Stimulated activated CD8-positive, alpha-beta memory T cell treated with anti-CD3 and anti-CD28 coated beads, Interleukin-15, amount 100 ng/mL, for 1 hour (primary cell): Measurements from ENCODE around the gene LCE3D.
"Not testable (repeated sequence)": the region's sequence is repeated elsewhere in the genome, so short reads cannot be mapped to it uniquely, and the experiment has no call there.

Source experiments
- DNase-seq: peaks from one replicate; pipeline ENCODE4 v3.0.0-alpha.2; 2020; ENCODE audit warnings: low read depth

LCE3D gene, protein sequence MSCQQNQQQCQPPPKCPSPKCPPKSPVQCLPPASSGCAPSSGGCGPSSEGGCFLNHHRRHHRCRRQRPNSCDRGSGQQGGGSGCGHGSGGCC

GRCh38 chr1:152580433-152580832, at the start of gene LCE3D:
Gene LCE3D, minus strand, starts transcription at chr1:152580516. Its CDS starts 580 bp downstream, at chr1:152579936.
- no peak for DNase-seq

GRCh38 chr1:152626744-152627143, 46.4 kb upstream of the LCE3D start:
- DNase-seq: no peak

DNA sequence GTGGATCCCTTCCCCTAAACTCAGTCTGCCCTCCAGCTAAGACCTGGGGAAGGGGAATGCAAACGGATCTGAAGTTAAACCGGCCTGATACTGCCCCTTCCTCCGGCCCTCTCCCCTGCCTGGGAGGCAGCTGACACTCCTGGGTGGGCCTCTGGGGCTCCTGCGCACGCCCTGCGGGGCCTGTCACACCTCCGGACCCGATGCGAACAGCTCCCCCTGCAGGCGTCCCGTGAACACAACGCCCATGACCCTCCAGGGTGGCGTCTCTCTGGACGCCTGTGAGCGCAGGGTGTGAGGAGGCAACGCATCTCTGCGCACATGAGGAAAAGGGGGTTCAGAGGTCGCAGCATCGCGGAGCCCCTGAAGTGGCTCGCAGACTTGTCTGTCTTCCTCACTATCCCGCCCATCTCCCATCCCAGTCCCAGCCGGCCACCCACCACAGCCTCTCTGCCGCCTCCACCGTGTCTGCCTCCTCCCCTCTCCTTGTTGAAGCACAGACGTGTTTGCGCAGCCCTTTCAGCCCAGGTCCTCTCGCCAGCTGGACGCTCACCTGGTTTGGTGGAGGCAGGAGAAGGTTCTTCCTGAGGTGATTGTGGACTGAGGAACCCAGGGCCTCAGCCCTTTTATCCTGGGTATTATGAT, 43.0 kb upstream of the LCE3D start:
- DNase-seq: no peak

DNA sequence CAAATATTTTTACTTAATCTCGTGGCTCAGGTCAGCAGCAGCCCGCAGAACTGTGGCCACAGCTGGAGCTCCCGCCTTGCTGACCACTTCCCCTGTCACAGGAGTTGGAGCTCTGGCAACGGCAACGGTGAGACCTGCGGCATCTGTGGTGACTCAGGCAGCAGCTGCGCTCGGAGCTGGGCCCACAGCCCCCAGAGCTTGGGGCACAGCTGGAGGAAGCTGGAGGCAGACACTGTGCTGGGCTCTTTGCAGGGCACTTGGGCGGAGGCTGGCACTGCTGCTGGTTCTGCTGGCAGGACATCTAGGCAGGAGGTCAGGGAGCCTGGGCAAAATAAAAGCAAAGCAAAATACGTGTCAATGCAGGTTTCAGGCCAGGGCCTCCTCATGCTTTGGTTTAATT, 42.5 kb upstream of the LCE3D start, which contains the start of gene LCE3A:
LCE3A (minus strand) TSS at position 301 of the 400 bp plus-strand sequence; CDS start at position 301, 0 bp downstream.
- no peak for DNase-seq

DNA sequence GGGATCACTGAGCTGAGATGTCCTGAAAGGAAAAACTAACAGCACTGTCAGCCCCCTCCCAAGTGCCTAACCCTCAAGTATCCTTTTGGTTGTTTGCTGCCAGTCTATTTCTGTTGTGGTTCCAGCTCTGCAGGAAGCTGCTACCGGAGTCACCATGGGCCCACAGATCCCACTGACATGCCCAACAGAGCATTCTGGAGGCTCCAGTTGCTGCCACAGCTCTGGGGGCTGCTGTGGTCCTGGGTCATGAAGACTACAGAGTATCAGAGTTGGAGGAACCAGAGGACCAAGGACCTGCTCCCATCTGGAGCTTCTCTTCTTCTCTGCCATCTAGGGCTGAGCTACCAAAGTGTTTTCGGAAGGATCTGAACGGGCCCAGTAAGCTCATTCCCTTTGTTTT, 41.7 kb upstream of the LCE3D start:
- DNase-seq: no peak

GRCh38 chr1:152613511-152613910, 33.2 kb upstream of the LCE3D start, which contains the start of gene LCE3B:
Gene LCE3B, plus strand, starts transcription at chr1:152613811. Its CDS starts 0 bp downstream, at chr1:152613811.
- DNase-seq: no peak

- DNase-seq: no peak
Measured at GRCh38 chr1:152599934-152600333, 19.6 kb upstream of the LCE3D start, which contains the start of gene LCE3C. Gene LCE3C, plus strand, starts transcription at chr1:152600234. Its CDS starts 498 bp downstream, at chr1:152600732.

DNA sequence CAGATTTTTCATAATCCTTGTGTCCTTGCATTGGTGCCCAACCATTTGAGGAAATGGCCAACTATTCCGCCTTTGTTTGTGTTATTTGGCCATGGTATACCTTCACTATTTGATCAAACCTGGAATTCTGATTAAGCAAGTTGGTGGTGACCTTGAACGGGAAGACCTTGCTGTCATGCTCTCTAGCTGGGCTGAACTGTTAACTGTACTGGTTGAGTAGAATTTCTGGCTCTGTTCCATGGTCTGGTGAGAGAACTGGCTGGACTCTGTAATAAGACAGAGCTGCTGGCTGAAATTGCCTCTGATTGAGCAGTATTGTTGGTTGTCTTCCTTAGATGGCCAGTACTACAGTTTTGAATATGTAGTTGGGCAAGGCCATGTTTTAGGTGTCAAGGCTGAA, 16.7 kb upstream of the LCE3D start:
- no peak for DNase-seq

DNA sequence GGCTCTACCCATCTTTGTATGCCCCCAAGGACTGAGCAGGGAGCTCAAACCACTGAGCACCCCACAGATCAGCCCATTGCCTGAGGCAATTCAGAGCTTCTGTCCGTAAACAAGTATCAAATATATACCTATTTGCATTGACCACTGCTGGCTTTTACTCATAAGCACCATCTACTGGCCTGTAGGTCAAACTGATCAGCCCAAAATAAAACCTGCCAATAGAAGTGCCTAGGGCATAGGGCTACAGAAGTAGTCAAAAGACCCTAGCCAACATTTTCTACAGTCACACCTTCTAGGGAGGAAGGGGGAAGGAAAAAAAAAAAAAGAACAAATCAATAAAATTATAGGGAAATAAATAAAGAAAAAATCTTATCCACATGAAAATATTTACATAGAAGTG, 5.3 kb upstream of the LCE3D start:
- DNase-seq: no peak

DNA sequence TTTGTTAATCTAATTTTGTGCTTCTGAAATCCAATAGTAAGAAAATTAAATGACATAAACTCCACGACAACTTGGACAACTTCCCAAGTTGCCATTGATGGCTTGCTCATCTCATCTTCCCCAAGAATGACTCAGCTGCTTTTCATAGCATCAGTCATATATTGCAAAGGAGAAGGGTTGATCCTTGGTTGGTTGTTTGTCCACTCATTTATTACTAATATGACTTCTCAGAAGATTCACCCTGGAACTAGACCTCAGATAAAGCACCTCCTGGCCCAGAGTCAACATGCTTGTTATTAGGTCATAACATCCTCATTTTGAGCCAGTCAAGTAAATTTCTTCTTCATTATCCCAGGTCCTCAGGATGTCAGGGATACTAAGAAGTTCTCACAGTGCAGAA, 2.3 kb upstream of the LCE3D start:
- no peak for DNase-seq

DNA sequence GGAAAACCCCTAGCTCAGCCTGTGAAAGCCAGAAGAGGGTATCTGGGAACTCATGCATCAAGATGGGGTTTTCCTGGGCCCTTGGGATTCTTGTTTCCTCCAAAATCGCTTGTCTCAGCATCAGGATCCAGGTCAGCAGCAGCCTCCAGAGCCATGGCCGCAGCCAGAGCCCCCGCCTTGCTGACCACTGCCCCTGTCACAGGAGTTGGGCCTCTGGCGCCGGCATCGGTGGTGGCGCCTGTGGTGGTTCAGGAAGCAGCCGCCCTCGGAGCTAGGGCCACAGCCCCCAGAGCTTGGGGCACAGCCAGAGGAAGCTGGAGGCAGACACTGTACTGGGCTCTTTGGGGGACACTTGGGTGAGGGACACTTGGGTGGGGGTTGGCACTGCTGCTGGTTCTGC, 790 bp downstream of the LCE3D start:
- not testable (repeated sequence) for DNase-seq

DNA sequence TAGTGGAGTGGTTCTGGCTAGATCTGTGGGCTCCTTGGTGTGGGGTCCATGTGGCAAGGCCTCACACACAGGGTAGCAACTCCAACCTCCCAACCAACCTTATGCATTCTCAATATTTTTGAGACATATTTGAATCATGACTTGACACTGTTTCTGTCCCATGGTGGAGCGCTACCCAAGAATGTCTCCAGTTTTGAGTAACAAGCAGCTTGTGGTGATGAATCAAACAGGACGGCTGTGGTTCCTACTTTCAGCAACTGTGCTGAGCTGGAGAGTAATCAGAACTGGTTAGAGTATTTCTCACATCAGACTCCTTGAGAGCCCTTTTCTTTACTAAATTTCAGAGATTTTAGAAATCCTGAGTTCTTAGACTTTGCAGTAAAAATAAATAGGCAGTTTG, 3.1 kb downstream of the LCE3D start:
- DNase-seq: no peak

DNA sequence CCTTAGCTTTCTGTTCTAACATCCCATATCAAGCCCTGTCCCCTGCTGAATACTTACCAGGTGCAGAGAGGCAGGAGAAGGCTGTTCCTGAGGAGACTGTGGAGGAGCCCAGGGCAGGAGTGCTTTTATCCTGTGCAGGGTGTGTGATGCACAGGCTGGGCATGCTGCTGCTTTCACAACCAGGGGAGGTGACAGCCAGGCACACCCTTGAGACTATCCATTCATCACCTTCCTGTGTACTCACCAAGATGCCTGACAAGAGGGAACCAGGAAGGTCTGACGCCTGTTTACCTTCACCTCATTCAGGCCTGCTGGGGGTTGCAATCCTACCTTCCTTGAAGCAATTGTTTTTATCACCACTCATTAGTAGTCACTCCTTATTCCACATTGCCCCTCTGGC, 13.6 kb downstream of the LCE3D start, which contains the start of gene LCE3E:
LCE3E (minus strand) TSS at position 100 of the 400 bp plus-strand sequence. CDS start 572 bp downstream, outside the sequence.
- DNase-seq: no peak

DNA sequence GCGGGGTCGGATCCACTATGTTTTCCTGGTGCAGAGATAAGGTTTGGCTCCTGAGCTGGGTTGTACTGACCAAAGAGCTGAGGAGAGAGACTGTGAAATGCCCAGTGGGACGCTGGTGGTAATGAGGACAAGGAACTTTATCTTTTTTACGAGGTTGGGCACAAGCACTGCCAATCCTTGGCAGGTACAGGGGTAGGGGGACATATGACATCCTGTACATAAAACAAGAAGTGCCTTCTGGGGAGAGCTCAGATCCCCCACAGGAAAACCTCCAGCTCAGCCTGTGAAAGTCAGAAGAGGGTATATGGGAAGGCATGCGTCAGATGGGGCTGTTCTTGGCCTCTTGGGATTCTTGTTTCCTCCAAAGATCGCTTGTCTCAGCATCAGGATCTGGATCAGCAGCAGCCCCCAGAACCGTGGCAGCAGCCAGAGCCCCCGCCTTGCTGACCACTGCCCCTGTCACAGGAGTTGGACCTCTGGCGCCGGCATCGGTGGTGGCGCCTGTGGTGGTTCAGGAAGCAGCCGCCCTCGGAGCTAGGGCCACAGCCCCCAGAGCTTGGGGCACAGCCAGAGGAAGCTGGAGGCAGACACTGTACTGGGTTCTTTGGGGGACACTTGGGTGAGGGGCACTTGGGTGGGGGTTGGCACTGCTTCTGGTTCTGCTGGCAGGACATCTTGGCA, 14.6 kb downstream of the LCE3D start:
- DNase-seq: no peak

GRCh38 chr1:152565115-152565514, 15.2 kb downstream of the LCE3D start:
- no peak for DNase-seq

GRCh38 chr1:152548358-152548757, 32.0 kb downstream of the LCE3D start:
- DNase-seq: not testable (repeated sequence)

DNA sequence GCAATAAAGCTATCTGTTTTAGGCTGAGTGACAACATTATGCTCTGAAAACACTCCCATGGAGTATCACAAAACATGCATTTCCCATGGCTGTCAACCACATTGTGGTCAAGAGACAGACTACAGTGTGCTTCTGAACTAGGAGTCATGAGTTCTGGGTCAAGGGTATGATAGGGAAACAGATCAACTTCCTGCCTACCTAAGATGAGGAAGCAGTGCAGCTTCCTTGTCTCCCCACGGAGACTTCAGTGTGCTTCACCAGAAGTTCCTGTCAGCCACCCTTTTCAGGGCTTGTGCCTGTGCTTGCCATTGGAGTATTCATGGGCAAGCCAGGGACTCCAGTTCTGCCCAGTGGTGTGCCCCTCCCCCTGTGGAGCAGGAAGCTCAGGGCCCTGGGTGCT, 33.6 kb downstream of the LCE3D start:
- DNase-seq: no peak

- DNase-seq: no peak
Measured at GRCh38 chr1:152543820-152544219, 36.5 kb downstream of the LCE3D start.

- DNase-seq: no peak
Measured at GRCh38 chr1:152539901-152540300, 40.4 kb downstream of the LCE3D start.

DNA sequence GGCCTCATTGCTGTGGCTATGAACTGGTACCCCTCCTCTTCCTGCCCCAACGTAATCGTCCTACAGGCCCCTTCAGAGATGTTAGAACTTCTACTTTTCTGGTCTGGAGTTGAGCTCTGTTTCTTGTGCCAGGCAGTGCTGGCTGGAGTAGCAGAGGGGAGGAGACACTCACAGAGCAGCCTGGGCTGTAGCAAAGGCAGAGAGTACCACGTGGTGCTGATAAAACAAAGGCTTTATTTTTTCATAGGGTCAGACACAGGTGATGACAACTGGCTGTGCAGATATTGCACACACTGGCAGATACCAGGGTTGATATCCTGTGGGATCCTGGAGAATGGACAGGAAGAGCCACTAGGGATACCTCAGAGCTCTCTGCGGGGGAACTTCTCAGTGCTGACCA, 42.8 kb downstream of the LCE3D start:
- DNase-seq: no peak

- no peak for DNase-seq
Measured at GRCh38 chr1:152535774-152536173, 44.5 kb downstream of the LCE3D start.

DNA sequence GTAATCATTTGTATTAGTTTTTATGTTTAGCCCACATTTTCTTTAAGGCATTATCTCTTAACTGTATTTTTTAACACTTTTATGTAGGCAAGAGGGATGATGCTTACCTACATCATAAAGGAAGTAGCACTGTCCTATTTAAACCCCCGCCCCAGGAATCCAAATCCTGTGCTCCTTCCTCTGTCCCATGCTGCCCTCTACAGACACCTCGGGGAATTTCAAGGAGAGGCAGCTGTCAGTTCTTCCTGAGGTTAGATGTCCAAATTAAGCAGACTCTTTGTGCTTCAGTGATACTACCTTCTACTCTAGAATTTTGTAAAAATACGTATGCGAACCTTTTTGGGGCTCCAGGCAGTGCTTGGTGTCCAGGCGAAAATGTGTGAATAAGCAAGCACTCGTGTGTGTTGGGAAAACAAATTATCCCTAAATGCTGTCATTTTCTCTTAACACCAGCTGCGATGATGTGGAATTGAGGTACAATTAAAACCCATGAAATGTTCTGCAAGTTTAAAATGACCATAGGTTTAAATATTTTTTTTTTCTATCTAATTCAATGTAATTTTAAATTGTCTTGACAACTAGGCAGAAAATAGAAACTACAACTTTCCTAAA, 46.9 kb downstream of the LCE3D start:
- no peak for DNase-seq
